Heart left ventricle (tissue), 16 donors: ENCODE measurements around the gene RELA. TPM values are rescaled to one million over a fixed set of nuclear protein-coding genes. Genes with fewer than 3 reads are reported as not detected.

Source experiments
- ATAC-seq, 4 donors: fragments of 200-7000 bp; cut with Tn5 transposase; one replicate each; pipeline ENCODE4 v1.9.1; 2020 to 2022; ENCODE audit warnings: moderate library complexity in 4 of 4, mild to moderate bottlenecking in 3 of 4, moderate number of reproducible peaks in 1 of 4
- DNase-seq, 5 donors: peaks; one replicate each; pipeline ENCODE4 v3.0.0-alpha.2; 2020
- H3K27ac ChIP-seq, 12 donors: fragments of 200-600 bp; sonication (generic) in 4 of 12; one replicate each; pipeline versions ENCODE4 v1.5.0 to v1.8.0; 2016 to 2022; ENCODE audit warnings: mild to moderate bottlenecking in 2 of 12
- H3K27me3 ChIP-seq, 9 donors: fragments of 200-600 bp; sonication (generic) in 2 of 9; one replicate each; pipeline versions ENCODE4 v1.5.1 to v1.8.0; 2016 to 2022; ENCODE audit warnings: mild to moderate bottlenecking in 3 of 9
- H3K36me3 ChIP-seq, 9 donors: fragments of 200-600 bp; sonication (generic) in 2 of 9; one replicate each; pipeline versions ENCODE4 v1.5.0 to v1.8.0; 2018 to 2022; ENCODE audit warnings: mild to moderate bottlenecking in 2 of 9
- H3K4me1 ChIP-seq, 12 donors: fragments of 200-600 bp; sonication (generic) in 4 of 12; one replicate each; pipeline versions ENCODE4 v1.5.0 to v1.8.0; 2016 to 2022; ENCODE audit warnings: mild to moderate bottlenecking in 3 of 12
- H3K4me3 ChIP-seq, 12 donors: fragments of 200-600 bp; sonication (generic) in 4 of 12; one replicate each; pipeline versions ENCODE4 v1.5.0 to v1.8.0; 2017 to 2022; ENCODE audit warnings: mild to moderate bottlenecking in 9 of 12, moderate library complexity in 4 of 12
- H3K9me3 ChIP-seq, 12 donors: fragments of 200-600 bp; sonication (generic) in 4 of 12; one replicate each; pipeline versions ENCODE4 v1.5.0 to v1.8.0; 2016 to 2022; ENCODE audit warnings: mild to moderate bottlenecking in 1 of 12
- POLR2A ChIP-seq, 2 donors: fragments of 450-650 bp; IDR thresholded peaks; one replicate each; pipeline ENCODE4 v1.6.1; 2017; ENCODE audit warnings: antibody characterized with exemption in 2 of 2, mild to moderate bottlenecking in 2 of 2, moderate library complexity in 2 of 2
- WGBS, 4 donors: extraction: QIAGEN DNeasy Blood & Tissue Kit in 2 of 4; methylation state at CpG; one replicate each; pipeline versions ENCODE4 v1.1.5 to v1.1.7; 2013 to 2018; 5-methylcytosine and 5-hydroxymethylcytosine counted together
- intact Hi-C, 10 donors: fragments of 100-400 bp; cut with DNase I; formaldehyde crosslinking; loops; one replicate each; pipeline versions ENCODE4 v1.11.1 to v1.14.2; 2022
- polyA plus RNA-seq, 2 donors: library from polyadenylated mRNA; stranded (reverse); fragments of 200-250 nt; gene quantifications; one replicate each; pipeline ENCODE4 v1.2.3, GENCODE V29; 2013
- total RNA-seq, 9 donors: library from RNA; depleted of rRNA in 2 of 9; stranded (reverse); fragments of >200 nt in 2 of 9; fragmentation: NEBNext Ultra II Directional in 3 of 9; extraction: Animal tissue kit (Norgen Biotek cat#: 25700) in 3 of 9; gene quantifications; one replicate each; pipeline versions ENCODE4 v1.1.0 to v1.2.4, GENCODE V29; 2016 to 2023
- TF ChIP-seq, protein P1 (sequence below), 12 donors: fragments of 200-600 bp; sonication (generic) in 4 of 12; IDR thresholded peaks; one replicate each; pipeline versions ENCODE4 v1.5.0 to v1.8.0; 2018 to 2022; ENCODE audit warnings: antibody characterized with exemption in 12 of 12, mild to moderate bottlenecking in 5 of 12
- donor health status: ischemic (EF 13 %, LVEDD 7.1; RV severe dilation, severe dysfunction).
- donor health status: healthy with polysubstance abuse.
- donor health status: DM: no; HTN: yes; CAD: no.
- donor health status: DM: no; HTN: no; CAD: no.
- donor health status: ischemic (EF 25% LVEDD 6.9; RV normal size, moderate dysfunction).
- donor health status: ischemic (EF 25% LVEDD 5.7; RV mildly dilated, moderate dysfunction).
- donor health status: healthy.
- donor health status: DM: yes; HTN: yes; CAD: no.
- donor health status: ischemic (EF 35%, LVEDD 5.7; RV mildly dilated, moderate dysfunction).
- donor health status: nonischemic (EF 11% LVEDD 7.7; RV severe dilation, severe dysfunction).
- donor health status: DM: yes; HTN: yes; CAD: no.
- donor health status: PGD.
- donor health status: ischemic (EF 29% LVEDD 5.4; RV normal size, mild dysfunction).
- donor health status: nonischemic (EF 23%, LVEDD 6.1; RV moderate dilation, normal function).

The RELA gene
- total and polyA plus RNA-seq, 11 donors, result 22.2 to 86.4 (median 42.3) TPM

DNA sequence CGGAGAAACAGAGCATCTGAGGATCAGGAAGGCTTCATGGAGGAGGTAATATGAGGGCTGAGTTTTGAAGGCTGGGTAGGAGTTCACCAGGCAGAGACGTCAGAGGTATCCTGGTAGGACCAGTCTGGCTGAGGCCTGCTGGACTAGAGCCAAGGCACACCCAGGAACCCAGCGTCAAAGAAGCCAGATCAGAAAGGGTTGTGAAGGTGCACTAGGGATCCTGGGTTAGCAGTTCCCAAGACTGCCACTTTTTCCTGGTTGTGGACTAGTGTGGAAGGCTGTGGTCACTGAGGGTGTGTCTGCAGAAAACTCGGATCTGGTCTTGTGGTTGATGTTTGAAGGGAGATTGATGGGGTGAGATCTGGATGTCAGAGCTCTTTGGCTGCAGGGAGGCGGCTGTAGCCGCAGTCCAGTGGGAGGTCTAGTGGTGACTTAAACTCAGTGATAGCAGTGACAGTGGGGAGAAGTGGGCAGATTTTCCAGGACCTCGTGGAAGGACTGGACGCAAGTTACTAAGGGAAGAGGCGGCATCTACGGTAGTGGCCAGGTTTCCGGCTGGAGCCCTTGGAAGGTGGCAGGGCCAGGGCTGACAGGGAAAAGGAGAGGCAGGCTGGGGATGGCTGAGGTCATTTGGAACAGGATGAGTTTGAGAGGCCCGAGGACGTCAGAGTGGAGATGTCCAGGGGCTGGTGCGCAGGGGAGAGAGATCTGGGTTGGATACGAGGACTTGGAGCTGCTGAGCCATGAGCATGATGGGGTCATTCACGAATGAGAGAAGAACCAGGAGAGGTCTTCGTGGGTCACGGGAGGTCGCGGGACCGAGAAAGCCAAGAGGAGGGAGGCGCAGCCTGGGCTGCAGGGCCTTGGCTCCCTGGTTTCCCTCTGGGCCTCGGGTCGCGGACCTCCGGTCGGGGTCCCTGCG, 10.9 kb downstream of the RELA start:
- H3K4me1 ChIP-seq, result peaks cover 8 to 69% (median 40%) of the 10 kb centered on the region in 12 donors
- 23 to 32% (median 27%) methylated on average over 24 to 28 of the region's 28 CpGs for WGBS, 4 donors
- TF ChIP-seq, protein P1, sequence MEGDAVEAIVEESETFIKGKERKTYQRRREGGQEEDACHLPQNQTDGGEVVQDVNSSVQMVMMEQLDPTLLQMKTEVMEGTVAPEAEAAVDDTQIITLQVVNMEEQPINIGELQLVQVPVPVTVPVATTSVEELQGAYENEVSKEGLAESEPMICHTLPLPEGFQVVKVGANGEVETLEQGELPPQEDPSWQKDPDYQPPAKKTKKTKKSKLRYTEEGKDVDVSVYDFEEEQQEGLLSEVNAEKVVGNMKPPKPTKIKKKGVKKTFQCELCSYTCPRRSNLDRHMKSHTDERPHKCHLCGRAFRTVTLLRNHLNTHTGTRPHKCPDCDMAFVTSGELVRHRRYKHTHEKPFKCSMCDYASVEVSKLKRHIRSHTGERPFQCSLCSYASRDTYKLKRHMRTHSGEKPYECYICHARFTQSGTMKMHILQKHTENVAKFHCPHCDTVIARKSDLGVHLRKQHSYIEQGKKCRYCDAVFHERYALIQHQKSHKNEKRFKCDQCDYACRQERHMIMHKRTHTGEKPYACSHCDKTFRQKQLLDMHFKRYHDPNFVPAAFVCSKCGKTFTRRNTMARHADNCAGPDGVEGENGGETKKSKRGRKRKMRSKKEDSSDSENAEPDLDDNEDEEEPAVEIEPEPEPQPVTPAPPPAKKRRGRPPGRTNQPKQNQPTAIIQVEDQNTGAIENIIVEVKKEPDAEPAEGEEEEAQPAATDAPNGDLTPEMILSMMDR (IDR thresholded peaks at IDR 0.05), result no peak
- no peak for TF ChIP-seq POLR2A (IDR thresholded peaks at IDR 0.05)
- H3K27ac ChIP-seq, result peak overlapping the region; percentile 89 to 99 (median 96)
- H3K4me3 ChIP-seq, result peak overlapping the region; percentile 1 to 66 (median 60)
- peaks cover 0 to 5% (median 0%) of the 10 kb centered on the region in 9 donors for H3K27me3 ChIP-seq
- ATAC-seq, result peak; percentile 3 to 34 (median 16)
- DNase-seq, result peak in 3 of 5 donors; percentile 31 to 57 (median 43)
- peaks cover 0 to 81% (median 69%) of the 10 kb centered on the region in 9 donors for H3K36me3 ChIP-seq
- no peaks in the 10 kb centered on the region for H3K9me3 ChIP-seq
- intact Hi-C loops, result loop anchor here in 2 of 10 donors (1.0 to 2.0 kb wide), 3 partner anchors 13 to 37 kb away; partner anchors contain the start of genes SIPA1 (in 2 of the 2), MAP3K11 (in 1 of the 2) and PCNX3 (in 1 of the 2)

DNA sequence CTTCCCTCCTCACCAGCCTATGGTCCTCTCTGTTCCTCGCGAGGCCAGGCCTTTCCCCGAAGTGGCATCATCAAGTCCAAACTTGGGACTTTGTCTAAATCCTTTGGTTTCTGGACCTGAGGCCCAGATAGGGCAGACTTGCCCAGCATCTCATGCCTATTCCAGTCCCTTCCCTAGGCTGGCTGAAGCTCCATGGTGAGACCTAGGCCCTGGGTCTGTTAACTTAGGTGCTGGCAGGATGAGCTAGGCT, 11.5 kb downstream of the RELA start:
- peak in 2 of 5 donors; percentile 14 to 27 for DNase-seq
- H3K27ac ChIP-seq, result peak overlapping the region in 11 of 12 donors; percentile 92 to 99 (median 96)
- H3K4me1 ChIP-seq, result peaks cover 8 to 70% (median 40%) of the 10 kb centered on the region in 12 donors
- no peak for ATAC-seq
- TF ChIP-seq, protein P1 (IDR thresholded peaks at IDR 0.05), result no peak
- TF ChIP-seq POLR2A (IDR thresholded peaks at IDR 0.05), result no peak
- H3K4me3 ChIP-seq, result peak overlapping the region in 1 of 12 donors; percentile 65
- H3K9me3 ChIP-seq, result no peaks in the 10 kb centered on the region
- H3K36me3 ChIP-seq, result peaks cover 0 to 81% (median 65%) of the 10 kb centered on the region in 9 donors
- peaks cover 0 to 11% (median 0%) of the 10 kb centered on the region in 9 donors for H3K27me3 ChIP-seq
- intact Hi-C loops, result no loop called here
- 95 to 100% (median 96%) methylated on average over 3 of the region's 3 CpGs for WGBS, 4 donors

DNA sequence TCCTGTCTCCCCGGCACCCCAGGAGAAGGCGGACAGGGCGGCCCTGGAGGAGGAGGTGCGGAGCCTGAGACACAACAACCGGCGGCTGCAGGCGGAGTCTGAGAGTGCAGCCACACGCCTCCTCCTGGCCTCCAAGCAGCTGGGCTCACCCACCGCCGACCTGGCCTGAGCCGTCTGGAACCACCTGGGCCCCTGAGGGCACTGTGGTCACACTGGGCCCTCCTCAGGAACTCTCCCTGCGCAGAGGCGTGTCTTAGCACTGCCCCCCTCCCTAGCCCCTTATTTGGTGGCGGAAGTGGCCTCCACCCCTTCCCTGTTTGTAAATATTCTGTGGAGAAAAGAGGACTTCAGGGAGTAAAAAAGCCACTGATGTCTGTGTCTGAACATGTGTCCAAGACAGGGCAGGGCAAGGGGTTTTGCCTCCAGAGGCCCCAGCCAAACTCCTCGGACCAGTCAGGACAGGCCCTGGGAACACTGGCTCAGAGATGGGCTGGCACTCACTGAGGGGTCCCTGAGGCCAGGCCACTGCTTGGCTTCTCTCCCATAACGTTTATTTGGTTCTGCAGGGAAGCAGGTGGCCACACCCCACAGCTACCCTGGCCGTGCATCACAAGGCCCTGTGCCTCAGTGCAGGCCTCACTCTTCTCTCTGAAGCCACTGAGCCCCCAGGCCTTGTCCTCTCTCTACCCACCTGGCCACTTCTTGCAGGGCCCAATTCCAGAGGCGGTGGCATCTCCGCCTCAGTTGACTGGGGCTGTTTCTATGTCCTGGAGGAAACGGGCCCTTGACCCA, 12.0 kb downstream of the RELA start:
- no peak for ATAC-seq
- Histone ChIP-seq H3K36me3 (peaks cover 0 to 81% (median 65%) of the 10 kb centered on the region in 9 donors), H3K4me3 (no peak overlapping the region), H3K9me3 (no peaks in the 10 kb centered on the region), H3K4me1 (peaks cover 8 to 70% (median 40%) of the 10 kb centered on the region in 12 donors), H3K27ac (peak overlapping the region in 10 of 12 donors; percentile 92 to 99 (median 96)), H3K27me3 (peaks cover 0 to 12% (median 0%) of the 10 kb centered on the region in 9 donors)
- 77 to 80% (median 78%) methylated on average over 14 to 20 of the region's 20 CpGs for WGBS, 4 donors
- DNase-seq, result peak in 4 of 5 donors; percentile 18 to 28 (median 24)
- TF ChIP-seq POLR2A (IDR thresholded peaks at IDR 0.05), result no peak
- TF ChIP-seq, protein P1 (IDR thresholded peaks at IDR 0.05), result no peak
- intact Hi-C loops, result no loop called here
